Neural progenitor cell (in vitro differentiated cells): ENCODE data around the gene SMARCE1. TPM values are rescaled to one million over a fixed set of nuclear protein-coding genes. Genes with fewer than 3 reads are reported as not detected.
"Not testable (repeated sequence)": the region's sequence is repeated elsewhere in the genome, so short reads cannot be mapped to it uniquely, and the experiment has no call there.

Experiments used
- DNase-seq: peaks from one replicate; pipeline ENCODE4 v3.0.0-alpha.2; 2016; ENCODE audit warnings: low spot score
- H2AFZ ChIP-seq: fragments of 200-600 bp; sonication (generic); replicated peaks from 2 replicates; pipeline ENCODE4 v1.6.1; 2016; ENCODE audit warnings: antibody characterized with exemption
- H3F3A ChIP-seq: fragments of 200-600 bp; sonication (generic); 2 replicates; pipeline ENCODE4 v1.6.1; 2016; ENCODE audit warnings: antibody characterized with exemption, low read depth
- H3K27ac ChIP-seq: fragments of 200-600 bp; sonication (generic); 2 replicates; pipeline ENCODE4 v1.5.1; 2016; ENCODE audit warnings: mild to moderate bottlenecking
- H3K27me3 ChIP-seq: fragments of 200-600 bp; sonication (generic); 2 replicates; pipeline ENCODE4 v1.6.1; 2016; ENCODE audit warnings: mild to moderate bottlenecking, moderate library complexity
- H3K36me3 ChIP-seq: fragments of 200-600 bp; sonication (generic); 2 replicates; pipeline ENCODE4 v1.5.1; 2016
- H3K4me1 ChIP-seq: fragments of 200-600 bp; sonication (generic); 2 replicates; pipeline ENCODE4 v1.6.1; 2016; ENCODE audit warnings: mixed run types
- H3K4me2 ChIP-seq: fragments of 200-600 bp; sonication (generic); 2 replicates; pipeline ENCODE4 v1.6.1; 2016
- H3K4me3 ChIP-seq: fragments of 200-600 bp; sonication (generic); 2 replicates; pipeline ENCODE4 v1.5.1; 2016
- H3K79me2 ChIP-seq: fragments of 200-600 bp; sonication (generic); 2 replicates; pipeline ENCODE4 v1.6.1; 2016; ENCODE audit warnings: low read depth
- H3K9ac ChIP-seq: fragments of 200-600 bp; sonication (generic); 2 replicates; pipeline ENCODE4 v1.6.1; 2016
- H3K9me3 ChIP-seq: fragments of 200-600 bp; sonication (generic); 2 replicates; pipeline ENCODE4 v1.5.1; 2016; ENCODE audit warnings: low read depth
- H4K20me1 ChIP-seq: fragments of 200-600 bp; sonication (generic); 2 replicates; pipeline ENCODE4 v1.6.1; 2016; ENCODE audit warnings: low read depth
- H3K27ac Mint-ChIP-seq: 3 replicates; pipeline ENCODE4 v1.8.0; 2021; ENCODE audit warnings: mixed read lengths
- H3K27me3 Mint-ChIP-seq: 2 replicates; pipeline ENCODE4 v1.8.0; 2022; ENCODE audit warnings: low read depth, mild to moderate bottlenecking, inconsistent platforms, moderate library complexity, mixed read lengths; ENCODE audit not compliant: insufficient read depth
- H3K36me3 Mint-ChIP-seq: 3 replicates; pipeline ENCODE4 v1.8.0; 2021; ENCODE audit warnings: mixed read lengths
- H3K4me1 Mint-ChIP-seq: 3 replicates; pipeline ENCODE4 v1.8.0; 2021; ENCODE audit warnings: mixed read lengths
- H3K4me3 Mint-ChIP-seq: 3 replicates; pipeline ENCODE4 v1.8.0; 2021; ENCODE audit warnings: mild to moderate bottlenecking, moderate library complexity, mixed read lengths
- H3K9me3 Mint-ChIP-seq: 3 replicates; pipeline ENCODE4 v1.8.0; 2020; ENCODE audit warnings: mixed read lengths
- CTCF ChIP-seq: fragments of 200-600 bp; sonication (generic); IDR thresholded peaks from 2 replicates; pipeline ENCODE4 v1.5.1; 2017; ENCODE audit warnings: antibody characterized with exemption, mild to moderate bottlenecking
- EZH2 ChIP-seq: fragments of 200-600 bp; sonication (generic); IDR thresholded peaks from 2 replicates; pipeline ENCODE4 v1.6.1; 2017; ENCODE audit warnings: antibody characterized with exemption, mild to moderate bottlenecking, moderate library complexity
- EZH2phosphoT487 ChIP-seq: fragments of 200-600 bp; sonication (generic); IDR thresholded peaks from 2 replicates; pipeline ENCODE4 v1.6.1; 2017; ENCODE audit warnings: antibody characterized with exemption
- total RNA-seq: library from RNA; depleted of rRNA; stranded (reverse); fragments of >200 nt; gene quantifications from 2 replicates; pipeline ENCODE4 v1.2.3, GENCODE V29; 2015; ENCODE audit warnings: low replicate concordance

Gene SMARCE1
- total RNA-seq, 1 donor from 2014 or later, result 237 TPM

GRCh38 chr17:40588552-40588951 lies 59.1 kb downstream of the SMARCE1 start:
- Histone ChIP-seq H3K36me3 (no peaks in the 10 kb centered on the region), H3K4me3 (no peak overlapping the region), H3K27me3 (no peaks in the 10 kb centered on the region), H2AFZ (no peak overlapping the region), H3K79me2 (no peaks in the 10 kb centered on the region), H3K9ac (no peak overlapping the region), H3F3A (no peaks in the 10 kb centered on the region), H3K4me2 (no peak overlapping the region), H3K4me1 (no peaks in the 10 kb centered on the region), H4K20me1 (no peaks in the 10 kb centered on the region), H3K27ac (no peak overlapping the region), H3K9me3 (no peaks in the 10 kb centered on the region)
- Mint-ChIP-seq H3K9me3 (peaks cover 14% of the 10 kb centered on the region), H3K4me3 (no peak overlapping the region), H3K4me1 (no peaks in the 10 kb centered on the region), H3K27me3 (no peaks in the 10 kb centered on the region), H3K27ac (no peak overlapping the region), H3K36me3 (no peaks in the 10 kb centered on the region)
- TF ChIP-seq EZH2 (no peak), EZH2phosphoT487 (no peak), CTCF (no peak)
- DNase-seq, result no peak

GRCh38 chr17:40586264-40586663 lies 61.4 kb downstream of the SMARCE1 start:
- H3K79me2 ChIP-seq, H3K9ac ChIP-seq, H3K27ac Mint-ChIP-seq, H3K4me1 ChIP-seq, H3K4me1 Mint-ChIP-seq, H3K4me3 ChIP-seq, H3F3A ChIP-seq, H3K36me3 ChIP-seq, H3K4me3 Mint-ChIP-seq, H3K27me3 Mint-ChIP-seq, H3K9me3 ChIP-seq, H3K27me3 ChIP-seq, H4K20me1 ChIP-seq, H3K36me3 Mint-ChIP-seq, H3K27ac ChIP-seq, H2AFZ ChIP-seq, DNase-seq, H3K4me2 ChIP-seq: not testable (repeated sequence)
- H3K9me3 Mint-ChIP-seq, result peaks cover 14% of the 10 kb centered on the region

- not testable (repeated sequence) for H3K4me1 Mint-ChIP-seq, H3K27ac ChIP-seq, H3K27me3 Mint-ChIP-seq, H3K4me3 ChIP-seq, H3K9ac ChIP-seq, H3K4me2 ChIP-seq, H3K4me1 ChIP-seq, H2AFZ ChIP-seq, H3K27ac Mint-ChIP-seq, H3F3A ChIP-seq, H3K4me3 Mint-ChIP-seq, DNase-seq, H3K36me3 ChIP-seq, H4K20me1 ChIP-seq, H3K36me3 Mint-ChIP-seq, H3K9me3 ChIP-seq, H3K27me3 ChIP-seq, H3K79me2 ChIP-seq
- peaks cover 16% of the 10 kb centered on the region for H3K9me3 Mint-ChIP-seq
Observed at GRCh38 chr17:40584950-40585349, 62.7 kb downstream of the SMARCE1 start.

GRCh38 chr17:40582328-40582901 lies 65.2 kb downstream of the SMARCE1 start:
- Histone ChIP-seq H3K36me3 (no peaks in the 10 kb centered on the region), H4K20me1 (no peaks in the 10 kb centered on the region), H2AFZ (no peak overlapping the region), H3K4me1 (no peaks in the 10 kb centered on the region), H3K4me3 (no peak overlapping the region), H3F3A (no peaks in the 10 kb centered on the region), H3K27me3 (no peaks in the 10 kb centered on the region), H3K4me2 (no peak overlapping the region), H3K79me2 (no peaks in the 10 kb centered on the region), H3K27ac (no peak overlapping the region), H3K9me3 (no peaks in the 10 kb centered on the region), H3K9ac (no peak overlapping the region)
- TF ChIP-seq EZH2phosphoT487 (no peak), EZH2 (no peak), CTCF (no peak)
- no peak for DNase-seq
- Mint-ChIP-seq H3K27me3 (peaks cover 2% of the 10 kb centered on the region), H3K4me3 (no peak overlapping the region), H3K27ac (no peak overlapping the region), H3K9me3 (peaks cover 16% of the 10 kb centered on the region), H3K4me1 (no peaks in the 10 kb centered on the region), H3K36me3 (no peaks in the 10 kb centered on the region)
